ENCODE measurements around the gene LENG8.
"Not testable (repeated sequence)": the region's sequence is repeated elsewhere in the genome, so short reads cannot be mapped to it uniquely, and the experiment has no call there.

DNA sequence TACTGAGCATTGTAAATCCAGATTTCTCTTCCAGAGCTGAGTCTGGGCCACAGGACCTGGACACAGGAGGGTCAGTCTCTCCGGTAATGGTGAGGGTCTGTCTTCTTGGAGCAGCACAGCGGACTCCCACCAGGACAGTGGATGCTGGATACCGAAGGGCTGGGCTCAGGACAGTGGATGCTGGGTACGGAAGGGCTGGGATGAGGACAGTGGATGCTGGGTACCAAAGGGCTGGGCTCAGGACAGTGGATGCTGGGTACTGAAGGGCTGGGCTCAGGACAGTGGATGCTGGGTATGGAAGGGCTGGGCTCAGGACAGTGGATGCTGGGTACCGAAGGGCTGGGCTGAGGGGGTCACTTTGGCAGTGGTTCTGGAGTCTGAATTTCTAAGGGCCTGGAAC is 44.1 kb downstream of the LENG8 start:
- TF ChIP-seq TAF1 (IDR thresholded peaks at IDR 0.05; ENCODE audit: borderline replicate concordance, low read depth, low read length); POLR2AphosphoS5 (IDR thresholded peaks at IDR 0.05; ENCODE audit: low read depth, low read length); POLR2A (IDR thresholded peaks at IDR 0.05; ENCODE audit: low read depth, low read length): not testable (repeated sequence)
